GM18505 (cell line): ENCODE results near the gene PKIG.
"Not testable (repeated sequence)": the region's sequence is repeated elsewhere in the genome, so short reads cannot be mapped to it uniquely, and the experiment has no call there.

Source experiments
- ATAC-seq: cut with Tn5 transposase; IDR thresholded peaks from one replicate; pipeline ENCODE4 v1.9.1; 2021; ENCODE audit not compliant: unreplicated experiment
- POLR2A ChIP-seq: IDR thresholded peaks from 4 replicates; pipeline ENCODE4 v1.6.1; 2011; ENCODE audit warnings: borderline replicate concordance; ENCODE audit not compliant: insufficient read depth, insufficient read length; ENCODE audit errors: extremely low read depth

PKIG gene

GRCh38 chr20:44580581-44581268 is 1.7 kb upstream of the PKIG start:
- no peak for ATAC-seq
- TF ChIP-seq POLR2A, result no peak

- ATAC-seq, result no peak
- TF ChIP-seq POLR2A, result no peak
These were observed 864 bp upstream of the PKIG start for GRCh38 chr20:44581515-44581914.

- no peak for TF ChIP-seq POLR2A
- no peak for ATAC-seq
These were observed 778 bp downstream of the PKIG start for GRCh38 chr20:44583157-44583556.

GRCh38 chr20:44584162-44584561 is 1.8 kb downstream of the PKIG start:
- TF ChIP-seq POLR2A, result no peak
- no peak for ATAC-seq

GRCh38 chr20:44585057-44585963 is 2.9 kb downstream of the PKIG start:
- TF ChIP-seq POLR2A, result no peak
- ATAC-seq, result no peak

- ATAC-seq, result no peak
- TF ChIP-seq POLR2A, result peak; percentile 51
These were observed 4.0 kb downstream of the PKIG start for GRCh38 chr20:44586289-44586911.

GRCh38 chr20:44587035-44587980 is 4.9 kb downstream of the PKIG start:
- no peak for ATAC-seq
- TF ChIP-seq POLR2A, result no peak

GRCh38 chr20:44588321-44588720 is 5.9 kb downstream of the PKIG start:
- ATAC-seq, result not testable (repeated sequence)

GRCh38 chr20:44589537-44589936 is 7.2 kb downstream of the PKIG start:
- no peak for ATAC-seq
- TF ChIP-seq POLR2A, result no peak

GRCh38 chr20:44590980-44591778 is 8.8 kb downstream of the PKIG start:
- no peak for ATAC-seq
- TF ChIP-seq POLR2A, result no peak

- ATAC-seq, result no peak
These were observed 10.0 kb downstream of the PKIG start for GRCh38 chr20:44592366-44592765.

GRCh38 chr20:44593751-44594150 is 11.4 kb downstream of the PKIG start:
- no peak for ATAC-seq
- TF ChIP-seq POLR2A, result no peak

More at GRCh38 chr20:44592366-44592765, 10.0 kb downstream of the PKIG start:
- TF ChIP-seq POLR2A, result no peak
